GM20431 (cell line): ENCODE results near the gene SLC24A4.

Experiments
- in situ Hi-C: fragments of 300-500 bp; cut with MseI, MboI; formaldehyde crosslinking; loops from one replicate; pipeline ENCODE4 v1.15.0; 2020; ENCODE audit warnings: low sequenced_read_pairs; ENCODE audit not compliant: unreplicated experiment

SLC24A4 gene

DNA sequence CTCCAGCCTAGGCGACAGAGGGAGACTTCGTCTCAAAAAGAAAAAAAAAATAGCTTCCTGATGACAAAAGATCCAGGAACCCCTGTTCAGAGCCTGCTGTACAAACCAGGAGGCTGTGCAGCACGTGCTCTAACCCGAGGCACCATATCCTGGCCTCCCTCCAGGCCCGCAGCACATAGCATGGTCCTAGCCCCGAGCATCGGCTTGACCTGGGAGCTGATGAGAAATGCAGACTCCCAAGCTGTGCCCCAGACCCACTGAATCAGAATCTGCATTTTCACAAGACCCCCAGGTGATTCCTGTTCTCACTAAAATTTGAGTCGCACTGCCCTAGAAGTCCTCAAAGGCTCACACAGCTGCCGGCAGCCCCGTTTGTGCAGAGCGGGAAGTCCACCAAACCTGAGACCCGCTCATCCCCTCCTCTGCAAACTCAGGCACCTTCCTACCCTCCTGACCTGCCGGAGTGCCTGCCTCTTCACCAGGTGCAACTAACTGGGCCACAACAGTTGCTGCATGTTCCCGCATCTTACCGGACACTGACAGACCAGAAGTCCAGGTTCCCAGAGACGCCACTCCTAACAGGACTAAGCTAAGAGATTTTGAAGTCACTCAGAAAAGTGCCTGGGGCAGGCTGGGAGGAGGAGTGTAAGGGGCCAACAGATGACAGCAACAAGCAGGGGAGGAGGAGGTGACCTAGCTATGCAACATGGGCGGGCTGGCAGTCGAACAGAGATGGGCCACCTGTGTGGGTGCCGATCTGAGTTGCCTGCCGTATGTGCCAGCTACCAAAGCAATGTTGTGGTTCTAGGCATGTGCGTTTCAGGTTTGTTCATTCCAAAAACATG, 166.7 kb downstream of the SLC24A4 start:
- in situ Hi-C loops = no loop called here

DNA sequence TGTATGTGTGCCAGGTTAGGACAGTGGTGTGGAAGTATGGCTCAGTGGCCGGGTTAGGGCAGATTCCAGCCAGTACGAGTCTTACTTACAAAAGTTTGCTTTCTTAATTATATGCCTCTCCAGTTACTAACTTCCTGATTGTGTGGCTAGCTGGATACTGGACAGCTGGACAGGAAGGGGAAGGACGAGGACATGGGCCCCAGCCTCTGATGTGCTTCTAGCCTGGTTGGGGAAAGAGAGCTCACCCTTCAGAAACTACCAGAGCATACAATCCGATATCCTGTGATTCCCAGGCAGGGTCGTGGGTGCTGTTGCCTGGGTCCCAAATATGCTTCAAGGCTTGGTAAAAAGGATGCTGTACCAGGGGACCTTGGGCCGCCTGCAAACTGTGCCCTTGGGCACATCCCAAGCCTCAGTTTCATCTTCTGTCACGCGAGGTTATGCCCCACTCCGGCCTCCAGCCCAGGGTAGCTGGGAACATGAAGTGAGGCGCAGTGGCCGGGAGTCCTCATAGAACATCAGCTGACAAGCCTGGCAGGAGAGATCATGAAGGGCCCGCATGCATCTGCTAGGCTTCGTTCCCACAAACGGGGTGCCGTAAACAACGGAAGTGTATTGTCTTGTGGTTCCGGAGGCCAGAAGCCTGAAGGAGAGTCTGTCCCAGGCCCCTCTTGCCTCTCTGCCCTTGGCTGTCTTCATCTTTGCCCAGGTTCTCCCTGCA, 167.4 kb downstream of the SLC24A4 start:
- in situ Hi-C loops = no loop called here

DNA sequence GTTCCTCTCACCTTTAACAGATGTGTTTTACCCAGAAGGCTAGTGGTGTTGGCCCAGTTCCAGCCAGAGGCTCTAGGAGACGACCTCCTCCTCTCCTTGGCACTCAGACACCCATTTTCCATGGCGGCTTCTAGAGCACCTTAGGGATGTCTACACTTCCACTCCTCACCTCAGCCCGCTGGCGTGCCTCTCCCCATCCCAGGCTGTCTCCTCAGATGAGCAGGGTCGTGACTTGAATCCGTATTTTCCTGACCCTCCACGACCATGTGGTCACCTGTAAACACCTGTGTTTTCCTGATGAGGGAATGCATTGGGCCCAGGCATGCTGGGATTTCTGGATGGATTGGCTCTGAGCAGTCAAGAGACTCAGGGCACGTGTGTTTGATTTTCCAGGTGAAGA, 168.8 kb downstream of the SLC24A4 start:
- in situ Hi-C loops = no loop called here

DNA sequence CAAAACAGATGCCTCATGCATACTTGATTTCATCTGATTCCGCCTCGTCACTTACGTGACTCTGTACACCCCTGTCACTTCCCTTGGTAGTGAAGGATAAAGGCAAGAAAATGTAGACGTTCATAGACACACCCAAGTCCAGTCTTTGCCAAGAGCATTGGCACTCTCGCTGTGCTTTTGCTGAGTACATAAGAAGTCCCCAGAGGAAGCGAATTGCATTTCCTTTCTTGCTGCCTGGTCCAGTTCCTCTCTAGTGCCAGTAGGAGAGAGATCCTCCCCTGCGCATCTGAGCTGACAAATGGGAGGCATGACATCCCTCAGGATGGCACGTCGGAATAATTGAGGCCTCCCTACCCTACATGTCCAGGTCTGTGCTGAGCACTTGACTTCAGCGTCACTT, 169.3 kb downstream of the SLC24A4 start:
- in situ Hi-C loops = no loop called here

GRCh38 chr14:92493024-92493423, 170.1 kb downstream of the SLC24A4 start:
- in situ Hi-C loops = no loop called here

DNA sequence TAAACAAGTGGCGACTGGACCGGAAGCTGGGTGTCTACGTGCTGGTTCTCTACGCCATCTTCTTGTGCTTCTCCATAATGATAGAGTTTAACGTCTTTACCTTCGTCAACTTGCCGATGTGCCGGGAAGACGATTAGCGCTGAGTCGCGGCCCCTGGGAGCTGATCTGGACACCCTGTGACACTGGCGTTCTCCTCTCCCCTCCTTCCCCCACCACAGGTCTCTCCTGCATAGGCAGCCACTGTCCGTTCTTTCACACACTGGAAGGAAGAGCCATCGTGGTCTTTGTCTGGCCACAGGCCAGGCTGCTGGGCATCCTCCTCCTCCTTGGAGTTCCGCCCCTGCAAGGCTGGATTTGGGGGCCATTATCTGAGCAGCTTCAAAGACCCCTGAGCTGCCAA, 170.5 kb downstream of the SLC24A4 start:
- in situ Hi-C loops = no loop called here

DNA sequence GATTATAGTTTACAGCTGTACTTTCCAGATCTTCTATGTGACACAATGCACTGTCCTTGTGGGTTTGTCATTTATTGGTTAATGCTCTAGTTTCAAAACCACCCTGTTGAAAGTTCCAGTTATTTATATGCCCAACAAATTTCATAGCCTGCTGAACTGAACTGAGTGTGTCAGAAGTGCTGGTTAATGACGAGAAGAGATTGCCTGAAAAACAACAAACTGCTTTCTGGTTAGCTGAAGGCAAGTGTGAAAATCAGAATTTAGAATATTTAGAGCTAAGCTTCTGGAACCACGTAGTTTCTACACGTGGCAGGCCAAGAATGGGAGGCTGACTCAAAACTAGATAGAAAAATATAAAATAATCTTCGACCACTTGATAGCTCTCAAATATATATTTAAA, 171.5 kb downstream of the SLC24A4 start:
- in situ Hi-C loops = no loop called here

- in situ Hi-C loops = no loop called here
Observed at GRCh38 chr14:92495027-92495426, 172.1 kb downstream of the SLC24A4 start.

DNA sequence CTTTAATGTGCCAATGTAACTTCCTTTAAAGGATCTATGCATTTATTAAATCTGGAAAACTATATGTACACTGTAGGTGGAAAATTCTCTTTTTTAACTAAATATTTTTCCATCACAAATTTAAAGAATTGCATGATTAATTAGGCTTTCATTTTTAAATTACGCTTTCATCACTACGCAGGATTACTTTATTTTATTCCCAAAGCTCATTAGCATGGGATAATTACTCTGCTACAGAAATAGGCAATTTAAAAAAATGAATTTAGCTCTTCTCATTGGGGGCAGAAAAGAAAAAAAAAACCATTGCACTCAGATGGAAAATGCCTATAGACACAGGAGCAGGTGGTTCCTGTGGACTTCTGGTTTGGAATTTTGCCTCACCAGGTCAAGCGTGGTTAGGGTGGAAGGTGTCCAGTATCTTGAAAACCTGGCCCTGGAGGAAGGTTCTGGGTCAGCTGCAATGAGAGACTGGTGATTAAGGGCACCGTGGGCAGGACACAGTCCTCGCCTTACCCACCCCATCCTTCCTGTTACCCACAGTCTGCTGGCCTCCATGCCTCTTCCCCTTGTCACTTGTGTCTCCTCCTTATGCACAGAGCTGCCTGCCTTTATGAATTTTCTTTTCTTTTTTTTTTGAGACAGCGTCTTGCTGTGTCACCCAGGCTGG, 173.4 kb downstream of the SLC24A4 start:
- in situ Hi-C loops = no loop called here

GRCh38 chr14:92497391-92497790, 174.4 kb downstream of the SLC24A4 start:
- in situ Hi-C loops = no loop called here

DNA sequence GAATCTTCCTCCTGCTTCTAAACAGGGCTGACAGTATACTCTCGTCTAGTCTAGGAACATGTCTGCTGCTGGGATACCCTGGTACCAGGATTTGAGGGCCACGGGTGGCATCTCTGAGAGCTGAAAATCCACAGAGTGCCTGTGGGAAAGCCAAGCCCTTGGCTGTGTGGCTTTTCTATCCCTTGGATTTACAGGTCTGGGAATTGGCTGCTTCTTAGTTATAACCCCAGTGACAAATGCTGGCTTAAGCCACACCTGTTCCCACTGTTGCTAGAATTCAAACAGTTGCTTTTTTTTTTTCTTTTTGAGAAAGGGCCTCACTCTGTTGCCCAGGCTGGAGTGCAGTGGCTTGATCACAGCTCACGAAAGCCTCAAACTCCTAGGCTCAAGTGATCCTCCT, 176.3 kb downstream of the SLC24A4 start:
- in situ Hi-C loops = no loop called here

GRCh38 chr14:92500491-92500941, 177.6 kb downstream of the SLC24A4 start:
- in situ Hi-C loops = no loop called here

DNA sequence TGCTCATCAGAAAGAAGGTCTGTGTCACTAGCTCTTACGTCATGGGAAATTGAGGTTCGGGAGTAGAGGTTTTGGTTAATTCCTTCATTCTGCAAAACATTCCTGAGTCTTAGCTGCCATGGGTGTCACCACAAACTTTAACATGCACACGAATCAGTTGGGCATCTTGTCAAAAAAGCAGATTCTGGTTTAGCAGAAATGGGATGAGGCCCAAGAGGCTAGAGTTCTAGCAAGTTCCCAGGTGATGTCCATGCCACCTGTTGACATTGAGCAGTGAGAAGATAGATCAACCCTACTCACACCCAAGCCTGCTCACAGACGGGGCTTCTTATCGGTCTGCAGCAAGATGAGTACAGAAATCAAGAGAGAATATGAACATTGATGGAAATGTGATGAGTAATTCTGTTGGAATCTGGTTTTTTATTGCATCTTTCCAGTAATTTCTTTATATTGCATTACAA, 179.0 kb downstream of the SLC24A4 start:
- in situ Hi-C loops = no loop called here

DNA sequence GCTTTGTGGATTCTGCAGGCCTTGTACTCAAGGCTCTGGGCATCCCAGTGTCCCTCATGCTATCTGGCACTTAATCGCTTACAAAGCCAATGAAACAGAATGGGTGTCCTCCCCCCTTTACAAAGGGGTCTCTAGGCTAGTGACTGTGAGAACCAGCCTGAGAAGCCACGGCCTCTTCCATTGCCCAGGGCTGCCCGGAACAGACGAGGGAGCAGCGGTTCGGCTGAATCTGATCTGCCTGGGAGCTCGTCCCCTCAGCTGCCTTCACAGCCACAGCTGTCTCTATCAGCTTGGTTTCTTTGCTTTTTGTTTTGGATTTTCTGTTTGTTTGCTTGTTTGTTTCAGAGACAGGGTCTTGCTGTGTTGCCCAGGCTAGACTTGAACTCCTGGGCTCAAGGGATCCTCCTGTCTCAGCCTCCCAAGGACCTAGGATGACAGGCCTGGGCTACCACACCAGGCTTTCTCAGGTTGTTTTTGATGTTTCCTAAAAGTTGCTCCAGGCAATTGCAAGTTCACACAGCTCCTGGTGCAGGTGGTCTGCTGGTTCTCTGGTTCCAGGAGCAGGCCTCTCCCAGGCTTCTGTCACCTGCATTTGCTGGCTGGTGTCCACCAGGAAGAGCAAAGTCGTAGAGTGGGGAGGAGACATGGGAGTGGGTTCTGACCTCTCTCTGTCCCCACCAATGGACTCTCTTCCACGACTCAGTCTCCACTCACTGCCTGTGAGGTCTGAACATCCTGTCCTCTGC, 179.7 kb downstream of the SLC24A4 start:
- in situ Hi-C loops = no loop called here

DNA sequence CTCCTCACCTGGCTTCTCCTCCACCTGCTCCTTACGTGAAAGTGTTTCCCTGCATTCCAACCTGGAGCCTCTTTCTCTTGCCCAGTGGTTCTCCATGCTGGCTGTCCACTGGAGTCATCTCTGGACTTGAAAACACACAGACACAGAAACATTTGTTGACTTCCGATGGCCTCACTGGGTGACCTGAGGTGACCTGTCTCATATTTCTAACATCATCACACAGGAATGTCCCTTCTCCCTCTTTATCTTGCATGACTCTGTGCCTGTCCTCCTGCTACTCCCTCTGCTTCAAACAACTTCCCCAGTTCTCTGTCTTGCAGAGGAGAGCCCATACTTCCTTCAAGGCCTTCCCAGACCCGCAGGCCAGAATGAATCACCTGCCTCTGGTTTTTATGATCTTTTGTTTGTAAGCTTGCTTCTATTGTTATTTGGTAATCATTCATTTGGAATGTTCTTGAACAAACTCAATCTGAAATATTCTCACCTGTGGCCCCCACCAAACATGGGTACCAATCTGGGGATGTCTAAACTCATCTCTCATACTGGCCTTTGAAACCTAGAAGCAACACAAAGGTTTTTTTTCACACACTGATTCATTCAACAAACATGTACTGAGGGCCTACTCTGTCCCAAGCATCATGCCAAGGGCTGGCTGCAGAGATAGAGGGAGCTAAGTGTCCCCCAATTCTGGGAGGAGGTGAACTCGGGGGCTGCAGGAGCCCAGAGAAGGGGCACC, 181.0 kb downstream of the SLC24A4 start:
- in situ Hi-C loops = no loop called here

GRCh38 chr14:92505826-92506225, 182.9 kb downstream of the SLC24A4 start:
- in situ Hi-C loops = no loop called here

DNA sequence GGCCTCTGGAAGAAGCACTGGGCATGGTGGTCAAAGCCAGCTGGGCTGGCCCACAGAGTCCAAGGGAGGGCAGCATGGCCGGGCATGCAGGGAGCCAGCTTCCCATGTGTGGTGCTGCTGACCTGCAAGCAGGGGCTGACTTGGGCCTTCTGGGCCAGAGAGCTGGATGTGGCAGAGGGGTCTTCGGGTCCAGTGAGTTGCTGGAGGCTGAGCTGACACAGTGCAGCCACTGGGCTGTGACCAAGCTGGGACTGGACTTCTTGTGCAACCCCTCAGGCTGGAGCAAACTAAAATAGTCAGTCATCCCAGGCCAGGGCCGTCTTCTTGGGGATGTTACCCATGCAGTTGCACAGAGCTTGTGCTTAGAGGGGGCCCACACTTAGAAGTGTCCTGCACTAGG, 183.3 kb downstream of the SLC24A4 start:
- in situ Hi-C loops = no loop called here

DNA sequence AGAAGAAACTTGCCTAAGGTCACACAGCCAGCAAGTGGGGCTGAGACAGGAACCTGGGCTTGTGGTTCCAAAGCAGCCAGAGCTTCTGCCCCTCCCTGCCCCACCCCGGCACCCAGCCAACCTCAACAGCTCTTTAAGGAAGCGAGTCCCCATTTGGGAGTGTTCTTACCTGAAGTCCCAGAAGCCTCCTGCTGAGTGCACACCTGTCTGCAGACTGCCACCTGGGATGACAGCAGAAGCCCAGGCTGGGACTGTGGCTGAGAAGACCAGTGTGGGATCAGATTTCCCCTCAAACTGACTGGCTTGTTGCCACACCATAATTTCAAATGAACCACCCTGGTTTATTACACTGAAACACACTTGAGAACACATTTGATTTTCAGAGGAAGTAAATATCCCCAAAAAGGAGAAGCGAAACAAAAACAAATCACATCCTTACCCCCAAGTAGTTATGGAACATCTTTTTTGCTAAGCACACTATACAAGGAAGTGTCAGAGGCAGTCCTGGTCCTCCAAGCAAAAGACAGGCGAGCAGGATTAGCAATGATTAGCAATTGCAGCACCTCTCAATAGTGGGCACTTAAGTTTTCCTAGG, 184.3 kb downstream of the SLC24A4 start:
- in situ Hi-C loops = no loop called here

DNA sequence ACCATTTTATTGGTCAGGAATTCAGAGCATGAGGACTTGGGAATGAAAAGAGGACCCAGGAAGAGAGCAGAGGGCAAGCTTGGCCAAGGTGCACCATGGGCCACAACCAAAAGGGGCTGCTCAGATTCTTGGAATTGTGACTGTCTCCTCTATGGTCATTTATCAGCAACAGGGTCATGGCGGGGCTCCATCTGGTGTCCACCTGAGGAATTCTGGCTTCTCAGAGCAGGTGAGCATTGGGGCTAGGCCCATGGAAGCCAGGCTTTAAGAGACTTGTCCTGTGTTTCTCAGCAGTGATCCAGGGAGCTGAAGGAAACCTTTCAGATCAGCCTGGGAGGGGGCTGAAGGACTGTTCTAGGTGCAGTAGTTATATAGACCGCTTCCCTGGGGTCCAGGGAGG, 188.0 kb downstream of the SLC24A4 start:
- in situ Hi-C loops = no loop called here
